Activated B cell treated with CpG ODN at 0.5 μM for 24 hours (primary cell): ENCODE results near the gene LRRC4C. TPM values are rescaled to one million over a fixed set of nuclear protein-coding genes. Genes with fewer than 3 reads are reported as not detected.

Source experiments
- ATAC-seq: fragments of 200-7000 bp; cut with Tn5 transposase; one replicate; pipeline ENCODE4 v1.10.0; 2021; ENCODE audit warnings: low read depth, mild to moderate bottlenecking, moderate library complexity
- CTCF ChIA-PET: fragments of 350-600 bp; sonication (Branson Sonifier 250); formaldehyde crosslinking; loops from one replicate; lab custom pipeline; 2021; ENCODE audit warnings: antibody characterized with exemption; lab: Charles Lee
- POLR2A ChIA-PET: fragments of 350-600 bp; sonication (Branson Sonifier 250); formaldehyde crosslinking; loops from one replicate; lab custom pipeline; 2021; ENCODE audit warnings: antibody characterized with exemption; lab: Charles Lee
- DNase-seq: peaks from one replicate; pipeline ENCODE4 v3.0.0; 2022
- H3K27ac Mint-ChIP-seq: one replicate; pipeline ENCODE4 v1.8.0; 2020; ENCODE audit warnings: mixed read lengths
- H3K27me3 Mint-ChIP-seq: one replicate; pipeline ENCODE4 v1.8.0; 2021; ENCODE audit warnings: mixed read lengths
- H3K36me3 Mint-ChIP-seq: one replicate; pipeline ENCODE4 v1.8.0; 2021; ENCODE audit warnings: low read depth, mixed read lengths
- H3K4me1 Mint-ChIP-seq: one replicate; pipeline ENCODE4 v1.8.0; 2021; ENCODE audit warnings: mixed read lengths
- H3K4me3 Mint-ChIP-seq: one replicate; pipeline ENCODE4 v1.8.0; 2020; ENCODE audit warnings: mild to moderate bottlenecking, mixed read lengths
- H3K9me3 Mint-ChIP-seq: one replicate; pipeline ENCODE4 v1.8.0; 2020; ENCODE audit warnings: mixed read lengths
- CTCF ChIP-seq: fragments of 200-600 bp; IDR thresholded peaks from one replicate; pipeline ENCODE4 v1.8.0; 2022; ENCODE audit warnings: antibody characterized with exemption, mild to moderate bottlenecking
- intact Hi-C: fragments of 100-400 bp; cut with micrococcal nuclease; formaldehyde crosslinking; loops from one replicate; pipeline ENCODE4 v1.15.1; 2024
- total RNA-seq: library from RNA; stranded (reverse); gene quantifications from 2 replicates; pipeline ENCODE4 v1.2.3, GENCODE V29; 2022

Gene LRRC4C
- total RNA-seq, 1 donor from 2014 or later = not detected

GRCh38 chr11:41134971-41135370 is 324.5 kb downstream of the LRRC4C start:
- peaks cover 3% of the 10 kb centered on the region for H3K9me3 Mint-ChIP-seq
- intact Hi-C loops = no loop called here
- no peaks in the 10 kb centered on the region for H3K27me3 Mint-ChIP-seq
- no peak overlapping the region for H3K4me3 Mint-ChIP-seq
- no peaks in the 10 kb centered on the region for H3K36me3 Mint-ChIP-seq
- no peak overlapping the region for H3K27ac Mint-ChIP-seq
- CTCF ChIA-PET = no interaction called here
- no peak for TF ChIP-seq CTCF
- no peaks in the 10 kb centered on the region for H3K4me1 Mint-ChIP-seq
- DNase-seq = no peak
- no peak for ATAC-seq
- POLR2A ChIA-PET = no interaction called here

DNA sequence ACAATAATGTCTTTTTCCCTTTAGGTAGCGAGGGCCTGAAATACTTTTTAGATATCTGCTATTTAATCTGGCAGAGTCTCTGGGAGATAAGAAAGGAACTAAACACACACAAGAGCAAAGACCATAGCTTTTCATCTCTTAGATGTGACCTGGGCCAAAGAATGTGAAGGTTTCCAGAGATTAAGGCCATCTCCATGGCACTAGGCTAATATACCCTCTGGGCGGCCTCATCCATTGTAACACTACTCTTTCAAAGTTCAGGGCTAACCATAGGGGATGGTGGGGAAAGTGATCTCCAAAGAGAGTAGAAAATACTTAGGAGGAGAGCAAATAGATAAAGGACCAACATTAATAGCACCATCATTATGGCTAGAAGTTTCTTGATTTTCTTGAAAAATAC is 326.4 kb downstream of the LRRC4C start:
- CTCF ChIA-PET = no interaction called here
- no peak overlapping the region for H3K4me3 Mint-ChIP-seq
- ATAC-seq (no peak), DNase-seq (no peak)
- peaks cover 1% of the 10 kb centered on the region for H3K9me3 Mint-ChIP-seq
- intact Hi-C loops = no loop called here
- H3K27ac Mint-ChIP-seq = no peak overlapping the region
- H3K27me3 Mint-ChIP-seq = no peaks in the 10 kb centered on the region
- POLR2A ChIA-PET = no interaction called here
- no peak for TF ChIP-seq CTCF
- no peaks in the 10 kb centered on the region for H3K4me1 Mint-ChIP-seq
- no peaks in the 10 kb centered on the region for H3K36me3 Mint-ChIP-seq

DNA sequence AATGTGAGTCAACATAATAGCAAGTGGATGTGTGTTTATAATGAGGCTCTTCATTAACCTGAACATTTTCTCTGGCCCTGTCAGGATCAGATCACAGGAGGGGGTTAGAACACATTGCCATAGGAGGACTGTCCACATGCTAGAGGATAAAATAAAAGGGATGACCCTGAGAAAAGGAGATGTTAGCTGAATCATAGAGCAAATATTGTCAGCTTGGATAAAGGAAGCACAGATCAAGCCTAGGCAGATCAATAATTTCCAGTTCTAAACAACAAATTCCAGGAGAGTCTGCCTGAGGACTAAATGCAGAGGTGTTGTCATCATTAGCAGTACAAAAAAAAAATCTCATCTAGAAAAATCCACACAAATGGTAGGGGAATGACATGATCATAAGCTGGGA is 337.9 kb downstream of the LRRC4C start:
- Mint-ChIP-seq H3K27me3 (no peaks in the 10 kb centered on the region), H3K4me1 (no peaks in the 10 kb centered on the region), H3K27ac (no peak overlapping the region), H3K9me3 (peaks cover 3% of the 10 kb centered on the region), H3K4me3 (no peak overlapping the region), H3K36me3 (no peaks in the 10 kb centered on the region)
- DNase-seq (no peak), ATAC-seq (no peak)
- ChIA-PET CTCF (no interaction called here), POLR2A (no interaction called here)
- intact Hi-C loops = no loop called here
- no peak for TF ChIP-seq CTCF

DNA sequence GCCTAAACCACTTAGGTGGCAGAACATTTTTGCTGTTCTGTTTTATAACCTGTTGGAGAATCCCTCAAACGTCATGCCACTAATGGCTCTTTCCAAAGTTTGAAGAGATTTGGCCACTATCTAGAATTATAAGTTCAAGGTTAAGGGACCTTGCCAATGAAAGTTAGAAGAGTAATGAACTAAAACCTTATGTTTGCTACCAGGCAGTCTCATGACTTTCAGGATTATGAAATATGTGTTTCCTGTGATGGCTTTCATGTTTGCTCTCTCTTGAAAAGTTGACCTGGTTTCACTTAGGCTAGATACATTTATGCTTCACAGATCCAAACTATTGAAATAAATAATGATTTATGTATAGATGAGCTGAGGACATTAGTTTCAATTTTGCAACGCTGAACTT is 340.0 kb downstream of the LRRC4C start:
- H3K36me3 Mint-ChIP-seq = no peaks in the 10 kb centered on the region
- ChIA-PET POLR2A (no interaction called here), CTCF (no interaction called here)
- H3K9me3 Mint-ChIP-seq = peaks cover 3% of the 10 kb centered on the region
- TF ChIP-seq CTCF = no peak
- intact Hi-C loops = no loop called here
- H3K4me1 Mint-ChIP-seq = no peaks in the 10 kb centered on the region
- no peak for DNase-seq
- no peak overlapping the region for H3K4me3 Mint-ChIP-seq
- ATAC-seq = no peak
- H3K27me3 Mint-ChIP-seq = no peaks in the 10 kb centered on the region
- H3K27ac Mint-ChIP-seq = no peak overlapping the region

DNA sequence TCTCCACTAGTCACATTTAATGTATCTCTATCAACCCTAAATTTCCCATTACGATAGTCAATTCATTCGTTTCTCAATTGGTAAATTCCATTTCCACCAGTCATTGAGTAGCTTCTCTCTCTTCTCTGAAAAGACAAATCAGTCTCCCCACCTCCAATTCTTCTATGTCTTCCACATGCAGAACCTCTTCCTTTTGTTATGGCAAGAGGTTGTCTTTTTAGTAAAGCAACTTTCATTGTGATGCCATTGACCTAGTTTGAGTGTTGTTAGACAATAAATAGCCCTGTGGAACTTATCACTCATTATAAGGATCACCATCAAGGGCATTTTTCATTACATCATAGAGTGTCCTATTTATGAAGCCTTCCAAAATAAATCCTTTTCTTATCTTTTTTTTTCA is 340.9 kb downstream of the LRRC4C start:
- Mint-ChIP-seq H3K27me3 (no peaks in the 10 kb centered on the region), H3K27ac (no peak overlapping the region), H3K9me3 (peaks cover 3% of the 10 kb centered on the region), H3K36me3 (no peaks in the 10 kb centered on the region), H3K4me1 (no peaks in the 10 kb centered on the region), H3K4me3 (no peak overlapping the region)
- intact Hi-C loops = no loop called here
- ChIA-PET POLR2A (no interaction called here), CTCF (no interaction called here)
- TF ChIP-seq CTCF = no peak
- DNase-seq (no peak), ATAC-seq (no peak)
